Upper lobe of left lung (tissue), 6 donors: ENCODE data around the gene MS4A10. TPM values are rescaled to one million over a fixed set of nuclear protein-coding genes. Genes with fewer than 3 reads are reported as not detected.

Experiments used
- ATAC-seq, 2 donors: fragments of 200-7000 bp; cut with Tn5 transposase; one replicate each; pipeline ENCODE4 v1.9.1; 2022; ENCODE audit warnings: mild to moderate bottlenecking in 2 of 2, moderate library complexity in 2 of 2; ENCODE audit not compliant: low FRiP score in 2 of 2
- DNase-seq, 2 donors: peaks; one replicate each; pipeline ENCODE4 v3.0.0-alpha.2; 2019 to 2020
- H3K27ac ChIP-seq, 4 donors: fragments of 200-600 bp; sonication (generic); one replicate each; pipeline ENCODE4 v1.5.1; 2016 to 2019
- H3K27me3 ChIP-seq, 4 donors: fragments of 200-600 bp; sonication (generic); one replicate each; pipeline ENCODE4 v1.5.1; 2017 to 2019
- H3K36me3 ChIP-seq, 4 donors: fragments of 200-600 bp; sonication (generic); one replicate each; pipeline ENCODE4 v1.5.1; 2016 to 2019
- H3K4me1 ChIP-seq, 4 donors: fragments of 200-600 bp; sonication (generic); one replicate each; pipeline ENCODE4 v1.5.1; 2018 to 2019
- H3K4me3 ChIP-seq, 4 donors: fragments of 200-600 bp; sonication (generic); one replicate each; pipeline ENCODE4 v1.5.1; 2017 to 2019; ENCODE audit warnings: mild to moderate bottlenecking in 2 of 4, moderate library complexity in 1 of 4
- H3K9me3 ChIP-seq, 4 donors: fragments of 200-600 bp; sonication (generic); one replicate each; pipeline ENCODE4 v1.5.1; 2018 to 2019
- CTCF ChIP-seq, 6 experiments: fragments of 450-650 bp in 4 of 6; fragments of 200-600 bp in 2 of 6; sonication (generic) in 2 of 6; IDR thresholded peaks; one replicate each; pipeline ENCODE4 v1.5.1; 2016 to 2019; ENCODE audit warnings: antibody characterized with exemption in 6 of 6
- EP300 ChIP-seq, 4 donors: sonication (generic); formaldehyde crosslinking; IDR thresholded peaks; one replicate each; pipeline ENCODE4 v1.5.1; 2017; ENCODE audit warnings: antibody characterized with exemption in 4 of 4, control low read depth in 2 of 4
- POLR2A ChIP-seq, 4 donors: fragments of 450-650 bp; IDR thresholded peaks; one replicate each; pipeline ENCODE4 v1.5.1; 2016 to 2017; ENCODE audit warnings: antibody characterized with exemption in 4 of 4, mild to moderate bottlenecking in 2 of 4
- POLR2AphosphoS5 ChIP-seq, 2 donors: sonication (generic); formaldehyde crosslinking; IDR thresholded peaks; one replicate each; pipeline ENCODE4 v1.5.1; 2017; ENCODE audit warnings: antibody characterized with exemption in 2 of 2
- WGBS, 2 donors: methylation state at CpG; one replicate each; pipeline ENCODE4 v1.1.5; 2017 to 2018; 5-methylcytosine and 5-hydroxymethylcytosine counted together
- total RNA-seq, 6 donors: library from RNA; depleted of rRNA in 4 of 6; stranded (reverse); fragments of >200 nt in 4 of 6; gene quantifications; one replicate each; pipeline versions ENCODE4 v1.1.0 to v1.2.1, GENCODE V29; 2016 to 2021
- donor health status: DM: no; HTN: no; CAD: no; lungs with moderate emphysema.
- donor health status: DM: no; HTN: yes; CAD: no; lungs with severe emphysema.

MS4A10 gene
- total RNA-seq, 6 donors from 2014 or later = not detected

- Histone ChIP-seq H3K4me3 (no peak overlapping the region), H3K27me3 (no peaks in the 10 kb centered on the region), H3K36me3 (no peaks in the 10 kb centered on the region), H3K4me1 (peaks cover 0 to 5% (median 0%) of the 10 kb centered on the region in 4 donors), H3K9me3 (no peaks in the 10 kb centered on the region), H3K27ac (no peak overlapping the region)
- TF ChIP-seq CTCF (IDR thresholded peaks at IDR 0.05) (no peak), EP300 (IDR thresholded peaks at IDR 0.05) (no peak), POLR2A (IDR thresholded peaks at IDR 0.05) (no peak), POLR2AphosphoS5 (IDR thresholded peaks at IDR 0.05) (no peak)
- DNase-seq (no peak), ATAC-seq (no peak)
These were observed 4.4 kb upstream of the MS4A10 start for GRCh38 chr11:60780774-60781173.

GRCh38 chr11:60781286-60781980 is 3.7 kb upstream of the MS4A10 start:
- H3K27me3 ChIP-seq = no peaks in the 10 kb centered on the region
- H3K9me3 ChIP-seq = no peaks in the 10 kb centered on the region
- no peak for TF ChIP-seq EP300 (IDR thresholded peaks at IDR 0.05)
- TF ChIP-seq CTCF (IDR thresholded peaks at IDR 0.05) = no peak
- TF ChIP-seq POLR2A (IDR thresholded peaks at IDR 0.05) = no peak
- TF ChIP-seq POLR2AphosphoS5 (IDR thresholded peaks at IDR 0.05) = no peak
- H3K36me3 ChIP-seq = no peaks in the 10 kb centered on the region
- no peak overlapping the region for H3K27ac ChIP-seq
- H3K4me3 ChIP-seq = no peak overlapping the region
- DNase-seq (no peak), ATAC-seq (no peak)
- 75 to 77% methylated on average over 7 of the region's 7 CpGs for WGBS, 2 donors
- no peaks in the 10 kb centered on the region for H3K4me1 ChIP-seq

- no peak for ATAC-seq
These were observed 3.2 kb upstream of the MS4A10 start for GRCh38 chr11:60781981-60782316.

GRCh38 chr11:60782393-60783140 is 2.6 kb upstream of the MS4A10 start:
- DNase-seq = no peak
- no peak overlapping the region for H3K4me3 ChIP-seq
- no peaks in the 10 kb centered on the region for H3K27me3 ChIP-seq
- ATAC-seq = no peak
- 84 to 90% methylated on average over 12 of the region's 12 CpGs for WGBS, 2 donors
- no peaks in the 10 kb centered on the region for H3K9me3 ChIP-seq
- no peak overlapping the region for H3K27ac ChIP-seq
- peaks cover 0 to 5% (median 2%) of the 10 kb centered on the region in 4 donors for H3K4me1 ChIP-seq
- TF ChIP-seq EP300 (IDR thresholded peaks at IDR 0.05) (no peak), CTCF (IDR thresholded peaks at IDR 0.05) (no peak), POLR2AphosphoS5 (IDR thresholded peaks at IDR 0.05) (no peak), POLR2A (IDR thresholded peaks at IDR 0.05) (no peak)
- no peaks in the 10 kb centered on the region for H3K36me3 ChIP-seq

More at GRCh38 chr11:60781981-60782316, 3.2 kb upstream of the MS4A10 start:
- 93 to 96% methylated on average over 4 of the region's 4 CpGs for WGBS, 2 donors
- peaks cover 0 to 4% (median under 1%) of the 10 kb centered on the region in 4 donors for H3K4me1 ChIP-seq
- H3K27ac ChIP-seq = no peak overlapping the region
- no peak for TF ChIP-seq EP300 (IDR thresholded peaks at IDR 0.05)
- TF ChIP-seq POLR2AphosphoS5 (IDR thresholded peaks at IDR 0.05) = no peak
- no peak for TF ChIP-seq CTCF (IDR thresholded peaks at IDR 0.05)
- TF ChIP-seq POLR2A (IDR thresholded peaks at IDR 0.05) = no peak
- H3K36me3 ChIP-seq = no peaks in the 10 kb centered on the region
- no peak for DNase-seq
- no peak overlapping the region for H3K4me3 ChIP-seq
- no peaks in the 10 kb centered on the region for H3K9me3 ChIP-seq
- H3K27me3 ChIP-seq = no peaks in the 10 kb centered on the region
